Fibroblast of pulmonary artery (primary cell): ENCODE measurements around the gene TCF7.

Experiments used
- DNase-seq: peaks from one replicate; pipeline ENCODE4 v3.0.0-alpha.2; 2010; ENCODE audit warnings: low read depth
- H3K4me3 ChIP-seq: replicated peaks from 2 replicates; pipeline ENCODE4 v1.5.1; 2011; ENCODE audit warnings: low read depth, mild to moderate bottlenecking, control low read depth, low read length, moderate library complexity
- CTCF ChIP-seq: IDR thresholded peaks from 2 replicates; pipeline ENCODE4 v1.5.1; 2011; ENCODE audit warnings: mild to moderate bottlenecking, control low read depth, low read length, inconsistent platforms; ENCODE audit errors: missing control alignments

Gene TCF7

GRCh38 chr5:134113363-134113889 lies 1.1 kb upstream of the TCF7 start:
- no peak for TF ChIP-seq CTCF
- DNase-seq = no peak
- H3K4me3 ChIP-seq = no peak overlapping the region

GRCh38 chr5:134114886-134115805 lies 665 bp downstream of the TCF7 start:
- no peak for DNase-seq
- peak overlapping the region; percentile 57 for H3K4me3 ChIP-seq
- no peak for TF ChIP-seq CTCF

GRCh38 chr5:134115806-134116175 lies 1.3 kb downstream of the TCF7 start:
- DNase-seq = no peak
- TF ChIP-seq CTCF = no peak
- no peak overlapping the region for H3K4me3 ChIP-seq

- TF ChIP-seq CTCF = no peak
- no peak overlapping the region for H3K4me3 ChIP-seq
- DNase-seq = no peak
These were observed 1.8 kb downstream of the TCF7 start for GRCh38 chr5:134116286-134116685.

GRCh38 chr5:134116789-134117761 lies 2.6 kb downstream of the TCF7 start:
- TF ChIP-seq CTCF = no peak
- no peak overlapping the region for H3K4me3 ChIP-seq
- no peak for DNase-seq

GRCh38 chr5:134118212-134118835 lies 3.8 kb downstream of the TCF7 start:
- TF ChIP-seq CTCF = no peak
- H3K4me3 ChIP-seq = no peak overlapping the region

More at GRCh38 chr5:134118212-134118835, 3.8 kb downstream of the TCF7 start:
- no peak for DNase-seq
